K562 (cell line): ENCODE results near the gene CDYL. TPM values are rescaled to one million over a fixed set of nuclear protein-coding genes. Genes with fewer than 3 reads are reported as not detected.

ENCODE experiments used
- ATAC-seq: fragments of 200-7000 bp; cut with Tn5 transposase; 3 replicates; pipeline ENCODE4 v1.9.1; 2020; ENCODE audit warnings: moderate library complexity
- BruUV-seq: library from RNA; stranded (reverse); fragments of 400-500 nt; replicated peaks from 2 replicates; lab custom pipeline; 2021; lab: Mats Ljungman, UMichigan
- CTCF ChIA-PET: fragments of 300-600 bp; formaldehyde crosslinking; extraction: SDS; loops from one replicate; lab custom pipeline; 2021; ENCODE audit warnings: low intra/inter-chr PET ratio; lab: Yijun Ruan, JAX
- POLR2A ChIA-PET: fragments of 300-600, 350-650 bp; sonication (Branson Sonifier 250); formaldehyde crosslinking; extraction: SDS; loops from one replicate; lab custom pipeline; 2021; ENCODE audit warnings: antibody characterized with exemption, inconsistent platforms; lab: Yijun Ruan, JAX
- DNase-seq, 4 experiments: peaks; one replicate each; pipeline versions ENCODE4 v3.0.0 to v3.0.0-alpha.2; 2011 to 2018; ENCODE audit warnings: low spot score in 3 of 4, mixed read lengths in 3 of 4; ENCODE audit errors: extremely low read depth in 1 of 4
- FAIRE-seq: peaks from 2 replicates; lab custom pipeline; 2011; peaks lifted over from hg19 to GRCh38; lab: Jason Lieb, UNC
- H2AFZ ChIP-seq: 2 replicates; pipeline ENCODE4 v1.6.0; 2011; ENCODE audit warnings: low read depth, low read length, control low read depth, inconsistent platforms
- H3K27ac ChIP-seq: fragments of 200-600 bp; 3 replicates; pipeline ENCODE4 v1.8.0; 2011; ENCODE audit warnings: low read depth, mild to moderate bottlenecking, control low read depth, inconsistent platforms, low read length, moderate library complexity, mixed read lengths; ENCODE audit errors: extremely low read depth
- H3K27me3 ChIP-seq, 2 experiments: fragments of 300-600 bp in 1 of 2; 2 replicates in 1 of 2; 3 replicates in 1 of 2; pipeline versions ENCODE4 v1.6.0 to v1.8.0; 2011; ENCODE audit warnings: inconsistent platforms in 2 of 2, low read length in 2 of 2, mild to moderate bottlenecking in 1 of 2, mixed read lengths in 1 of 2, moderate library complexity in 1 of 2; ENCODE audit not compliant: control insufficient read depth in 2 of 2, insufficient read depth in 2 of 2
- H3K36me3 ChIP-seq: fragments of 300-600 bp; 3 replicates; pipeline ENCODE4 v1.8.0; 2011; ENCODE audit warnings: mild to moderate bottlenecking, low read length, inconsistent platforms; ENCODE audit not compliant: control insufficient read depth, insufficient read depth
- H3K4me1 ChIP-seq, 2 experiments: fragments of 200-600 bp in 1 of 2; replicated peaks in 1 of 2; 2 replicates in 1 of 2; 3 replicates in 1 of 2; pipeline versions ENCODE4 v1.5.1 to v1.8.0; 2011; ENCODE audit warnings: inconsistent platforms in 2 of 2, low read length in 2 of 2, mild to moderate bottlenecking in 1 of 2, mixed read lengths in 1 of 2, moderate library complexity in 1 of 2; ENCODE audit not compliant: control insufficient read depth in 2 of 2, insufficient read depth in 2 of 2
- H3K4me2 ChIP-seq: 2 replicates; pipeline ENCODE4 v1.6.1; 2011; ENCODE audit warnings: low read length, control low read depth, inconsistent platforms, mixed read lengths; ENCODE audit not compliant: insufficient read depth
- H3K4me3 ChIP-seq: fragments of 200-600 bp; sonication (generic), shearing (Covaris generic); 2 replicates; pipeline ENCODE4 v1.5.1; 2016; ENCODE audit warnings: control low read depth, inconsistent platforms
- H3K79me2 ChIP-seq: fragments of 200-600 bp; 3 replicates; pipeline ENCODE4 v1.8.0; 2011; ENCODE audit warnings: low read length, inconsistent platforms; ENCODE audit not compliant: control insufficient read depth, insufficient read depth
- H3K9ac ChIP-seq, 2 experiments: 2 replicates each; pipeline versions ENCODE4 v1.6.0 to v1.6.1; 2011; ENCODE audit warnings: low read depth in 2 of 2, low read length in 2 of 2, control low read depth in 1 of 2, inconsistent platforms in 1 of 2, mild to moderate bottlenecking in 1 of 2, mixed read lengths in 1 of 2; ENCODE audit not compliant: insufficient read depth in 1 of 2
- H3K9me1 ChIP-seq: one replicate; pipeline ENCODE4 v1.6.0; 2011; ENCODE audit warnings: inconsistent platforms, mild to moderate bottlenecking, low read length, moderate library complexity; ENCODE audit not compliant: control insufficient read depth, insufficient read depth
- H3K9me3 ChIP-seq: replicated peaks from 2 replicates; pipeline ENCODE4 v1.5.1; 2011; ENCODE audit warnings: low read depth, low read length, inconsistent platforms; ENCODE audit not compliant: control insufficient read depth, insufficient read depth
- H4K20me1 ChIP-seq: replicated peaks from 2 replicates; pipeline ENCODE4 v1.6.1; 2011; ENCODE audit warnings: low read length, inconsistent platforms, mixed read lengths; ENCODE audit not compliant: control insufficient read depth, insufficient read depth
- DACH1 ChIP-seq: fragments of 450-650 bp; IDR thresholded peaks from 2 replicates; pipeline ENCODE4 v1.6.1; 2018; ENCODE audit not compliant: partially characterized antibody
- E2F3 ChIP-seq: fragments of 250-450 bp; sonication (Bioruptor Pico); IDR thresholded peaks from 2 replicates; pipeline ENCODE4 v1.4.0; 2020; ENCODE audit warnings: mild to moderate bottlenecking
- GTF2B ChIP-seq: IDR thresholded peaks from 2 replicates; pipeline ENCODE4 v1.6.1; 2011; ENCODE audit not compliant: insufficient read length; ENCODE audit errors: extremely low read depth
- KDM5B ChIP-seq: fragments of 200-600 bp; sonication (generic); IDR thresholded peaks from 2 replicates; pipeline ENCODE4 v1.6.1; 2012; ENCODE audit warnings: low read depth, mild to moderate bottlenecking, moderate library complexity, low read length, control low read depth, inconsistent platforms; ENCODE audit not compliant: insufficient replicate concordance
- KLF10 ChIP-seq: fragments of 250-450 bp; sonication (Bioruptor Pico); IDR thresholded peaks from 2 replicates; pipeline ENCODE4 v1.6.1; 2021; ENCODE audit warnings: matching md5 sums
- MYC ChIP-seq, 2 experiments: fragments of 250-450 bp in 1 of 2; sonication (Bioruptor Pico) in 1 of 2; IDR thresholded peaks; 2 replicates each; pipeline versions ENCODE4 v1.5.1 to v1.6.1; 2012 to 2021; ENCODE audit warnings: low read depth in 2 of 2, borderline replicate concordance in 1 of 2, improper control_type of control experiment in 1 of 2, low read length in 1 of 2, mild to moderate bottlenecking in 1 of 2, moderate library complexity in 1 of 2
- NCOR1 ChIP-seq: fragments of 450-650 bp; IDR thresholded peaks from 2 replicates; pipeline ENCODE4 v1.6.1; 2016; ENCODE audit warnings: mild to moderate bottlenecking, moderate library complexity
- NRF1 ChIP-seq, 2 experiments: fragments of 450-650 bp; IDR thresholded peaks in 1 of 2; conservative IDR thresholded peaks in 1 of 2; 2 replicates each; pipeline ENCODE4 v1.6.1; 2014; ENCODE audit warnings: mild to moderate bottlenecking in 2 of 2
- PCBP2 ChIP-seq: fragments of 200-400 bp; formaldehyde crosslinking; IDR thresholded peaks from 2 replicates; pipeline ENCODE4 v1.6.1; 2018; ENCODE audit warnings: low read length, low read depth, mild to moderate bottlenecking, moderate library complexity; ENCODE audit not compliant: poor library complexity, severe bottlenecking
- SIRT6 ChIP-seq: IDR thresholded peaks from one replicate; pipeline ENCODE4 v1.6.1; 2012; ENCODE audit warnings: low read depth, mild to moderate bottlenecking, control low read depth, inconsistent platforms, low read length, moderate library complexity
- XRCC3 ChIP-seq: fragments of 450-650 bp; IDR thresholded peaks from 2 replicates; pipeline ENCODE4 v1.6.1; 2017; ENCODE audit warnings: mild to moderate bottlenecking, moderate library complexity
- ZC3H8 ChIP-seq: fragments of 450-650 bp; IDR thresholded peaks from 2 replicates; pipeline ENCODE4 v1.6.1; 2017
- ZNF140 ChIP-seq: fragments of 250-450 bp; sonication (Bioruptor Pico); IDR thresholded peaks from 2 replicates; pipeline ENCODE4 v1.8.0; 2021; ENCODE audit warnings: moderate library complexity, mild to moderate bottlenecking, inconsistent platforms
- ZNF146 ChIP-seq: IDR thresholded peaks from one replicate; pipeline ENCODE4 v1.6.1; 2018; ENCODE audit warnings: missing compliant biosample characterization; ENCODE audit not compliant: unreplicated experiment
- ZNF431 ChIP-seq: sonication (generic); formaldehyde crosslinking; IDR thresholded peaks from 2 replicates; pipeline ENCODE4 v1.8.0; 2022; ENCODE audit warnings: mild to moderate bottlenecking, missing genetic modification reagents
- WGBS: fragments of 100-300 bp; shearing (Covaris generic); methylation state at CpG from one replicate; pipeline ENCODE4 v1.1.6; 2016; ENCODE audit warnings: low coverage, mixed read lengths; ENCODE audit not compliant: insufficient coverage; ENCODE audit errors: missing lambda C conversion rate; 5-methylcytosine and 5-hydroxymethylcytosine counted together
- in situ Hi-C: fragments of 300-500 bp; cut with MboI; formaldehyde crosslinking; loops from 4 replicates; pipeline ENCODE4 v1.15.0; 2018; ENCODE audit warnings: inconsistent platforms, mixed read lengths
- intact Hi-C: fragments of 100-400 bp; cut with micrococcal nuclease; formaldehyde crosslinking; loops from 2 replicates; pipeline ENCODE4 v1.14.2; 2022
- polyA plus RNA-seq, 8 experiments: library from polyadenylated mRNA; depleted of rRNA in 4 of 8; stranded (reverse) in 5 of 8; unstranded in 3 of 8; fragments of >200 nt; fragmentation: Nextera tagmentation in 2 of 8; fragmentation: Illumina TruSeq in 1 of 8; extraction: Ambion mirVana in 2 of 8; extraction: Trizol in 1 of 8; gene quantifications; 2 replicates each; pipeline versions ENCODE4 v1.2.1 to v1.2.3, GENCODE V29; 2011 to 2014; ENCODE audit warnings: inconsistent platforms in 1 of 8, missing spikeins in 1 of 8
- total RNA-seq, 7 experiments: library from RNA; depleted of rRNA in 6 of 7; stranded (reverse); fragments of >200 nt in 6 of 7; fragmentation: Illumina TruSeq in 2 of 7; extraction: Trizol in 2 of 7; gene quantifications; 2 replicates each; pipeline versions ENCODE4 v1.2.1 to v1.2.3, GENCODE V29; 2011 to 2021; ENCODE audit warnings: low replicate concordance in 1 of 7
- TF ChIP-seq, protein P1 (sequence below): IDR thresholded peaks from 3 replicates; pipeline ENCODE4 v1.6.1; 2011; ENCODE audit warnings: borderline replicate concordance, mild to moderate bottlenecking, moderate library complexity; ENCODE audit not compliant: insufficient read length; ENCODE audit errors: extremely low read depth

Gene CDYL
- total and polyA plus RNA-seq, 9 of the 15 experiments (the other 6 are each of a cell fraction or from before 2014, with no cell fraction given), result 8.1 to 45.8 (median 40.8) TPM

DNA sequence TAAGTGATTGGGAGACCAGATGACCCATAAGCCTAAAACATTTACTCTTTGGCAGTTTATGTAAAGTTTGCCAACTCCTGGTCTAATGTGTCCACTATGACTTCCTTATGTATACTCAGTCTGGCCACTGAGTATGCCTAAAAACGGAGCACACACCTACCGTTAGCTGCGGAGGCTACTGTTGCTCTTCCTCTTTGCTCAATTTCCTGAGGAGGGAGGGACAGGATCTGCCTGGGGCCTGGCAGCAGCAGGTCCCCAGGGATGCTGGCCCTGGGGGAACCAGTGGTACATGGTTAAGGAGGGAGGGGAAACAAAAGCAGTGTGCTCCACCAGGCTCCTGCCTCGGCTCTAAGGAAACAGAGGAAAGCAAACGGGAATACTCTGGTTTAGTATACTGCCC lies 113.5 kb downstream of the CDYL start (continued):
- TF ChIP-seq, protein P1, sequence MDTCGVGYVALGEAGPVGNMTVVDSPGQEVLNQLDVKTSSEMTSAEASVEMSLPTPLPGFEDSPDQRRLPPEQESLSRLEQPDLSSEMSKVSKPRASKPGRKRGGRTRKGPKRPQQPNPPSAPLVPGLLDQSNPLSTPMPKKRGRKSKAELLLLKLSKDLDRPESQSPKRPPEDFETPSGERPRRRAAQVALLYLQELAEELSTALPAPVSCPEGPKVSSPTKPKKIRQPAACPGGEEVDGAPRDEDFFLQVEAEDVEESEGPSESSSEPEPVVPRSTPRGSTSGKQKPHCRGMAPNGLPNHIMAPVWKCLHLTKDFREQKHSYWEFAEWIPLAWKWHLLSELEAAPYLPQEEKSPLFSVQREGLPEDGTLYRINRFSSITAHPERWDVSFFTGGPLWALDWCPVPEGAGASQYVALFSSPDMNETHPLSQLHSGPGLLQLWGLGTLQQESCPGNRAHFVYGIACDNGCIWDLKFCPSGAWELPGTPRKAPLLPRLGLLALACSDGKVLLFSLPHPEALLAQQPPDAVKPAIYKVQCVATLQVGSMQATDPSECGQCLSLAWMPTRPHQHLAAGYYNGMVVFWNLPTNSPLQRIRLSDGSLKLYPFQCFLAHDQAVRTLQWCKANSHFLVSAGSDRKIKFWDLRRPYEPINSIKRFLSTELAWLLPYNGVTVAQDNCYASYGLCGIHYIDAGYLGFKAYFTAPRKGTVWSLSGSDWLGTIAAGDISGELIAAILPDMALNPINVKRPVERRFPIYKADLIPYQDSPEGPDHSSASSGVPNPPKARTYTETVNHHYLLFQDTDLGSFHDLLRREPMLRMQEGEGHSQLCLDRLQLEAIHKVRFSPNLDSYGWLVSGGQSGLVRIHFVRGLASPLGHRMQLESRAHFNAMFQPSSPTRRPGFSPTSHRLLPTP, result no peak
- TF ChIP-seq, all 486 proteins: peak for 0

GRCh38 chr6:4890191-4890590 lies 114.0 kb downstream of the CDYL start:
- no peak for DNase-seq
- no TSS peak for BruUV-seq
- CTCF ChIA-PET, result no interaction called here
- Histone ChIP-seq H2AFZ (no peak overlapping the region), H3K36me3 (peaks cover 24% of the 10 kb centered on the region; the same call in 2 of the 3 replicates), H3K27me3 (no peaks in the 10 kb centered on the region), H4K20me1 (peaks cover 5% of the 10 kb centered on the region; the same call in 1 of the 2 replicates), H3K9me3 (no peaks in the 10 kb centered on the region), H3K4me3 (no peak overlapping the region), H3K4me1 (no peaks in the 10 kb centered on the region), H3K79me2 (peaks cover 62% of the 10 kb centered on the region), H3K9me1 (peaks cover 3% of the 10 kb centered on the region), H3K9ac (no peak overlapping the region), H3K4me2 (no peak overlapping the region), H3K27ac (no peak overlapping the region)
- TF ChIP-seq NCOR1 (no peak), DACH1 (no peak), PCBP2 (no peak), SIRT6 (no peak), ZC3H8 (no peak), ZNF146 (no peak), NRF1 (conservative IDR thresholded peaks at IDR 0.05 in 1 of 2, IDR thresholded peaks at IDR 0.05 in 1 of 2) (no peak), XRCC3 (no peak), ZNF431 (CRISPR knock-in tag) (no peak), MYC (IDR thresholded peaks at IDR 0.05; ENCODE audit: low read depth, low read length) (no peak), MYC (CRISPR knock-in tag; IDR thresholded peaks at IDR 0.05; ENCODE audit: borderline replicate concordance, low read depth) (no peak), KDM5B (no peak), E2F3 (CRISPR knock-in tag) (no peak), KLF10 (CRISPR knock-in tag) (no peak), ZNF140 (CRISPR knock-in tag) (no peak), GTF2B (no peak)
- POLR2A ChIA-PET, result interaction anchor here (0.6 kb wide), 2 partner anchors 649 to 1883 kb away, joined by 3 read pairs; no protein-coding TSS in a partner anchor
- intact Hi-C loops (no loop called here), in situ Hi-C loops (no loop called here)
- WGBS, result 71% methylated on average over 9 of the region's 9 CpGs
- no peak for FAIRE-seq
- ATAC-seq, result no peak
